Measurements from ENCODE around the gene AMFR. TPM values are rescaled to one million over a fixed set of nuclear protein-coding genes. Genes with fewer than 3 reads are reported as not detected.

Gene AMFR
- total and polyA plus RNA-seq, 2 of the 13 experiments (the other 11 are each of a cell fraction or from before 2014, with no cell fraction given): 52.9 to 108 TPM

GRCh38 chr16:56357765-56358322, 67.5 kb downstream of the AMFR start (continued):
- peak; percentile 58; the same call in 1 of the 2 replicates for TF ChIP-seq ZNF142 (CRISPR knock-in tag; IDR thresholded peaks at IDR 0.05)
- no peak for TF ChIP-seq SP1 (IDR thresholded peaks at IDR 0.05)
- TF ChIP-seq SP1 (CRISPR knock-in tag; IDR thresholded peaks at IDR 0.05): 0 out of 2 replicates have a peak, but pooled peaks have one; percentile 35
- TF ChIP-seq ZNF333 (CRISPR knock-in tag; IDR thresholded peaks at IDR 0.05; ENCODE audit: borderline replicate concordance): no peak
- TF ChIP-seq THAP9 (CRISPR knock-in tag; IDR thresholded peaks at IDR 0.05; ENCODE audit: borderline replicate concordance): peak; percentile 59; the same call in 1 of the 2 replicates
- TF ChIP-seq ZHX2 (IDR thresholded peaks at IDR 0.05; ENCODE audit: low read depth): no peak
- TF ChIP-seq ZHX2 (CRISPR knock-in tag; IDR thresholded peaks at IDR 0.05; ENCODE audit: borderline replicate concordance): no peak
- no peak for TF ChIP-seq RBAK (CRISPR knock-in tag; IDR thresholded peaks at IDR 0.05)
- no peak for TF ChIP-seq NCOA5 (CRISPR knock-in tag; IDR thresholded peaks at IDR 0.05)
- TF ChIP-seq RBM39 (IDR thresholded peaks at IDR 0.05; ENCODE audit: low read depth, low read length, poor library complexity, severe bottlenecking): peak; percentile 37
- TF ChIP-seq ZNF800 (CRISPR knock-in tag; IDR thresholded peaks at IDR 0.05): peak; percentile 48; the same call in 1 of the 2 replicates
- peak; percentile 16; the same call in 1 of the 2 replicates for TF ChIP-seq ZFP41 (CRISPR knock-in tag; IDR thresholded peaks at IDR 0.05; ENCODE audit: borderline replicate concordance)
